Measurements from ENCODE around the gene DNAJC18. TPM values are rescaled to one million over a fixed set of nuclear protein-coding genes. Genes with fewer than 3 reads are reported as not detected.

DNAJC18 gene
- total and polyA plus RNA-seq, 2 experiments from 2014 or later: 10.9 to 13.4 TPM

- H3K27me3 ChIP-seq (replicated peaks; ENCODE audit: insufficient read depth): peaks cover 9% of the 10 kb centered on the region
- no peaks in the 10 kb centered on the region for H3F3A ChIP-seq (ENCODE audit: insufficient read depth)
- TF ChIP-seq EZH2 (IDR thresholded peaks at IDR 0.05; ENCODE audit: insufficient read depth, poor library complexity, severe bottlenecking) (no peak), EZH2phosphoT487 (IDR thresholded peaks at IDR 0.05; ENCODE audit: insufficient read depth, low read depth) (no peak)
- no peaks in the 10 kb centered on the region for H3K79me2 ChIP-seq (ENCODE audit: insufficient read depth)
- peak; percentile 77 for DNase-seq
- peak overlapping the region; percentile 49 for H3K4me2 ChIP-seq (ENCODE audit: unreplicated experiment)
- H3K9me2 ChIP-seq (ENCODE audit: insufficient read depth): no peaks in the 10 kb centered on the region
- H3K27ac ChIP-seq: no peak overlapping the region
- H3K9me3 ChIP-seq (ENCODE audit: low read depth): no peaks in the 10 kb centered on the region
- H3K36me3 ChIP-seq (ENCODE audit: low read depth): no peaks in the 10 kb centered on the region
- peak overlapping the region; percentile 37 for H3K9ac ChIP-seq
- H3K4me1 ChIP-seq (ENCODE audit: insufficient read depth): 0 out of 2 replicates have a peak, but pooled peaks cover 4% of the 10 kb centered on the region
- peak overlapping the region; percentile 65 for H3K4me3 ChIP-seq
- in situ Hi-C loops (cut with MboI): no loop called here
- no peaks in the 10 kb centered on the region for H4K20me1 ChIP-seq (ENCODE audit: insufficient read depth)
- WGBS, 2 experiments (ENCODE audit: low coverage in 1 of 2, low lambda C conversion rate in 2 of 2, missing lambda C conversion rate in 2 of 2): 2% methylated on average over 38 to 60 of the region's 62 CpGs
- peak overlapping the region; percentile 74 for H2AFZ ChIP-seq
Measured at GRCh38 chr5:139394123-139394653, 45.1 kb downstream of the DNAJC18 start.

GRCh38 chr5:139393497-139394122, 45.7 kb downstream of the DNAJC18 start:
- peak overlapping the region; percentile 74 for H2AFZ ChIP-seq
- H3F3A ChIP-seq (ENCODE audit: insufficient read depth): no peaks in the 10 kb centered on the region
- H3K27ac ChIP-seq: no peak overlapping the region
- H3K27me3 ChIP-seq (replicated peaks; ENCODE audit: insufficient read depth): peaks cover 9% of the 10 kb centered on the region
- 0 out of 2 replicates have a peak, but pooled peaks cover 4% of the 10 kb centered on the region for H3K4me1 ChIP-seq (ENCODE audit: insufficient read depth)
- no peaks in the 10 kb centered on the region for H3K36me3 ChIP-seq (ENCODE audit: low read depth)
- H4K20me1 ChIP-seq (ENCODE audit: insufficient read depth): no peaks in the 10 kb centered on the region
- H3K9me2 ChIP-seq (ENCODE audit: insufficient read depth): no peaks in the 10 kb centered on the region
- peak overlapping the region; percentile 49 for H3K4me2 ChIP-seq (ENCODE audit: unreplicated experiment)
- peak overlapping the region; percentile 37 for H3K9ac ChIP-seq
- no peak for TF ChIP-seq EZH2phosphoT487 (IDR thresholded peaks at IDR 0.05; ENCODE audit: insufficient read depth, low read depth)
- TF ChIP-seq EZH2 (IDR thresholded peaks at IDR 0.05; ENCODE audit: insufficient read depth, poor library complexity, severe bottlenecking): peak; percentile 62
- in situ Hi-C loops (cut with MboI): no loop called here
- DNase-seq: no peak
- WGBS, 2 experiments (ENCODE audit: low coverage in 1 of 2, low lambda C conversion rate in 2 of 2, missing lambda C conversion rate in 2 of 2): 8 to 11% methylated on average over 48 to 49 of the region's 49 CpGs
- H3K9me3 ChIP-seq (ENCODE audit: low read depth): no peaks in the 10 kb centered on the region
- peak overlapping the region; percentile 65 for H3K4me3 ChIP-seq
- H3K79me2 ChIP-seq (ENCODE audit: insufficient read depth): no peaks in the 10 kb centered on the region

- in situ Hi-C loops (cut with MboI): no loop called here
- H3K9me3 ChIP-seq (ENCODE audit: low read depth): no peaks in the 10 kb centered on the region
- H2AFZ ChIP-seq: peak overlapping the region; percentile 74
- no peak for TF ChIP-seq EZH2phosphoT487 (IDR thresholded peaks at IDR 0.05; ENCODE audit: insufficient read depth, low read depth)
- TF ChIP-seq EZH2 (IDR thresholded peaks at IDR 0.05; ENCODE audit: insufficient read depth, poor library complexity, severe bottlenecking): no peak
- H3K4me1 ChIP-seq (ENCODE audit: insufficient read depth): 0 out of 2 replicates have a peak, but pooled peaks cover 4% of the 10 kb centered on the region
- H3K27ac ChIP-seq: no peak overlapping the region
- H3K9me2 ChIP-seq (ENCODE audit: insufficient read depth): no peaks in the 10 kb centered on the region
- peak overlapping the region; percentile 49 for H3K4me2 ChIP-seq (ENCODE audit: unreplicated experiment)
- H4K20me1 ChIP-seq (ENCODE audit: insufficient read depth): no peaks in the 10 kb centered on the region
- H3K36me3 ChIP-seq (ENCODE audit: low read depth): no peaks in the 10 kb centered on the region
- H3F3A ChIP-seq (ENCODE audit: insufficient read depth): no peaks in the 10 kb centered on the region
- DNase-seq: peak; percentile 77
- WGBS, 2 experiments (ENCODE audit: low coverage in 1 of 2, low lambda C conversion rate in 2 of 2, missing lambda C conversion rate in 2 of 2): 6 to 8% methylated on average over 51 to 73 of the region's 77 CpGs
- H3K79me2 ChIP-seq (ENCODE audit: insufficient read depth): no peaks in the 10 kb centered on the region
- H3K4me3 ChIP-seq: peak overlapping the region; percentile 65
- H3K27me3 ChIP-seq (replicated peaks; ENCODE audit: insufficient read depth): peaks cover 9% of the 10 kb centered on the region
- peak overlapping the region; percentile 37 for H3K9ac ChIP-seq
Measured at GRCh38 chr5:139392678-139393496, 46.4 kb downstream of the DNAJC18 start.

- Histone ChIP-seq H3K27me3 (replicated peaks; ENCODE audit: insufficient read depth) (peaks cover 9% of the 10 kb centered on the region), H4K20me1 (ENCODE audit: insufficient read depth) (no peaks in the 10 kb centered on the region), H3K36me3 (ENCODE audit: low read depth) (no peaks in the 10 kb centered on the region), H3K27ac (no peak overlapping the region), H3K9ac (0 out of 2 replicates have a peak overlapping the region, but pooled peaks have one; percentile 24), H3K9me2 (ENCODE audit: insufficient read depth) (no peaks in the 10 kb centered on the region), H3F3A (ENCODE audit: insufficient read depth) (no peaks in the 10 kb centered on the region), H2AFZ (peak overlapping the region; percentile 74; the same call in 1 of the 2 replicates), H3K79me2 (ENCODE audit: insufficient read depth) (no peaks in the 10 kb centered on the region), H3K4me3 (peak overlapping the region; percentile 4; the same call in 1 of the 2 replicates), H3K4me2 (ENCODE audit: unreplicated experiment) (no peak overlapping the region), H3K4me1 (ENCODE audit: insufficient read depth) (0 out of 2 replicates have a peak, but pooled peaks cover 4% of the 10 kb centered on the region), H3K9me3 (ENCODE audit: low read depth) (no peaks in the 10 kb centered on the region)
- in situ Hi-C loops (cut with MboI): no loop called here
- no peak for DNase-seq
- WGBS, 2 experiments (ENCODE audit: low coverage in 1 of 2, low lambda C conversion rate in 2 of 2, missing lambda C conversion rate in 2 of 2): 38 to 40% methylated on average over 14 to 15 of the region's 36 CpGs
- TF ChIP-seq EZH2phosphoT487 (IDR thresholded peaks at IDR 0.05; ENCODE audit: insufficient read depth, low read depth) (no peak), EZH2 (IDR thresholded peaks at IDR 0.05; ENCODE audit: insufficient read depth, poor library complexity, severe bottlenecking) (no peak)
Measured at GRCh38 chr5:139392324-139392677, 47.0 kb downstream of the DNAJC18 start.

All from GM23248 (cell line).